PC-3 (cell line): ENCODE data around the gene UBQLN1.

ENCODE experiments used
- CTCF ChIP-seq: fragments of 300-600 bp; sonication (generic); conservative IDR thresholded peaks from 2 replicates; pipeline ENCODE4 v1.5.1; 2017; ENCODE audit warnings: antibody characterized with exemption, low read depth, mild to moderate bottlenecking, low read length
- EZH2 ChIP-seq: fragments of 300-600 bp; sonication (generic); IDR thresholded peaks from one replicate; pipeline ENCODE4 v1.6.1; 2017; ENCODE audit warnings: antibody characterized with exemption, mild to moderate bottlenecking, low read length; ENCODE audit not compliant: unreplicated experiment
- EZH2phosphoT487 ChIP-seq: fragments of 300-600 bp; sonication (generic); IDR thresholded peaks from 2 replicates; pipeline ENCODE4 v1.6.1; 2018; ENCODE audit warnings: mild to moderate bottlenecking, antibody characterized with exemption, low read length, borderline replicate concordance

DNA sequence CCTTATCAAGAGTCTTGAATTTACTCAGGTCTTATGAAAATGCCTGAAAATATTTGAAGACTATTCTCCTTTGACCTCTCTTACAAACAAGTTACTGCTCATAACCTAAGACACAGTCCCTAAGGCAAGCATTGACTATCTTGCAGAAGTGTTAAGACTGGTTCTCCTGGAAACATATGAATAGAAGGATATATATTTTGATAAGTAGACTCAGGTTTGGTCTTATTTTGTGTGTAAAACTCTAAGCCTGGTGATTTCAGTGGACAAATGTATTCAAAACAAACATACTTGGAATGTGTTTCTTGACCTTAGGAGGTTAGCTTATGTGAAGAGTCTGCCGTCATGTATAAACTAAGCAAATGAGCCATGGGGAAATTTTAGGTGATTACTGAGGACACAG is 7.5 kb upstream of the UBQLN1 start:
- no peak for TF ChIP-seq EZH2
- no peak for TF ChIP-seq CTCF
- TF ChIP-seq EZH2phosphoT487, result no peak
